Measurements from ENCODE around the gene KLK12.

KLK12 gene

GRCh38 chr19:51034704-51035103 lies at the start of gene KLK12:
Gene KLK12 (minus strand): TSS chr19:51035002. CDS start chr19:51034621, 381 bp downstream.
- no peak within 1 kb of the TSS for H3K4me3 ChIP-seq (ENCODE audit: low read depth, low read length)
- TF ChIP-seq CTCF (IDR thresholded peaks at IDR 0.05; ENCODE audit: control insufficient read depth, extremely low read depth, insufficient read depth): no peak
- DNase-seq (ENCODE audit: low read depth): no peak

GRCh38 chr19:51084505-51084904 lies 49.7 kb upstream of the KLK12 start:
- TF ChIP-seq CTCF (IDR thresholded peaks at IDR 0.05; ENCODE audit: control insufficient read depth, extremely low read depth, insufficient read depth): no peak

GRCh38 chr19:51083783-51084182 lies 49.0 kb upstream of the KLK12 start:
- DNase-seq (ENCODE audit: low read depth): no peak
- no peak overlapping the region for H3K4me3 ChIP-seq (ENCODE audit: low read depth, low read length)
- no peak for TF ChIP-seq CTCF (IDR thresholded peaks at IDR 0.05; ENCODE audit: control insufficient read depth, extremely low read depth, insufficient read depth)

More at GRCh38 chr19:51084505-51084904, 49.7 kb upstream of the KLK12 start:
- H3K4me3 ChIP-seq (ENCODE audit: low read depth, low read length): no peak overlapping the region
- DNase-seq (ENCODE audit: low read depth): no peak

- DNase-seq (ENCODE audit: low read depth): no peak
- no peak for TF ChIP-seq CTCF (IDR thresholded peaks at IDR 0.05; ENCODE audit: control insufficient read depth, extremely low read depth, insufficient read depth)
These were observed 48.4 kb upstream of the KLK12 start for GRCh38 chr19:51083181-51083580.

GRCh38 chr19:51082611-51083010 lies 47.8 kb upstream of the KLK12 start, which contains the start of gene KLK14:
Gene KLK14 (minus strand): TSS chr19:51082887. CDS start chr19:51082614, 273 bp downstream.
- TF ChIP-seq CTCF (IDR thresholded peaks at IDR 0.05; ENCODE audit: control insufficient read depth, extremely low read depth, insufficient read depth): no peak
- DNase-seq (ENCODE audit: low read depth): no peak
- H3K4me3 ChIP-seq (ENCODE audit: low read depth, low read length): no peak within 1 kb of the TSS

More at GRCh38 chr19:51083181-51083580, 48.4 kb upstream of the KLK12 start:
- H3K4me3 ChIP-seq (ENCODE audit: low read depth, low read length): no peak overlapping the region

- no peak overlapping the region for H3K4me3 ChIP-seq (ENCODE audit: low read depth, low read length)
- TF ChIP-seq CTCF (IDR thresholded peaks at IDR 0.05; ENCODE audit: control insufficient read depth, extremely low read depth, insufficient read depth): no peak
- DNase-seq (ENCODE audit: low read depth): no peak
These were observed 46.7 kb upstream of the KLK12 start for GRCh38 chr19:51081476-51081875.

- no peak for DNase-seq (ENCODE audit: low read depth)
- no peak overlapping the region for H3K4me3 ChIP-seq (ENCODE audit: low read depth, low read length)
- no peak for TF ChIP-seq CTCF (IDR thresholded peaks at IDR 0.05; ENCODE audit: control insufficient read depth, extremely low read depth, insufficient read depth)
These were observed 44.8 kb upstream of the KLK12 start for GRCh38 chr19:51079481-51080110.
